ENCODE measurements around the gene MYBPH.

GRCh38 chr1:203120325-203121153, 55.1 kb downstream of the MYBPH start:
- TF ChIP-seq CTCF (IDR thresholded peaks at IDR 0.05 in 8 of 11, conservative IDR thresholded peaks at IDR 0.05 in 3 of 11), result no peak
- no peak for TF ChIP-seq POLR2AphosphoS5 (IDR thresholded peaks at IDR 0.05)
